DOHH2 (cell line): ENCODE results near the gene C16orf89.

Experiments used
- EZH2phosphoT487 ChIP-seq: fragments of 200-600 bp; sonication (generic); IDR thresholded peaks from 2 replicates; pipeline ENCODE4 v1.6.1; 2017; ENCODE audit warnings: borderline replicate concordance, mild to moderate bottlenecking, antibody characterized with exemption, low read length, moderate library complexity, mixed read lengths
- TF ChIP-seq, protein P1 (sequence below): fragments of 200-600 bp; sonication (generic); IDR thresholded peaks from one replicate; pipeline ENCODE4 v1.5.1; 2014; ENCODE audit warnings: antibody characterized with exemption, mild to moderate bottlenecking, low read depth, low read length; ENCODE audit not compliant: poor library complexity, severe bottlenecking

DNA sequence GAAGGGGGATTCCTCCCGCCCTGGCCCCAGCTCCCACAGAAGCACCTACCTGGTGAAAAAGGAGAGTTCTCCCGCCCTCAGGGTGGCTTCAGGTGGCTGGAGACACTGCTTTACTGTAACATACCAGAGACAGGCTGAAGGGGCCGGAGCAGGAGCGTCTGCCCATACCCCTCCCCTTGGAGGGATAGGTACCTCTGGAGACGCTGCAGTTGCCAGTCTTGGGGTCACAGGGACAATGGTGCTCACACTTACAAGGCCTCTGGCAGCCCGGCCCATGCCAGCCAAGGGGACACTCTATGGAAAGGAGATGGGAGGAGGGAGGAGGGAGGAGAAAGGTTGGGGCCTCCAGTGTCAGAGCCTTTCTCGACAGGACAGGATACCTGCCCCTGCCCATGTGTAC is 38.7 kb downstream of the C16orf89 start:
- TF ChIP-seq, protein P1, sequence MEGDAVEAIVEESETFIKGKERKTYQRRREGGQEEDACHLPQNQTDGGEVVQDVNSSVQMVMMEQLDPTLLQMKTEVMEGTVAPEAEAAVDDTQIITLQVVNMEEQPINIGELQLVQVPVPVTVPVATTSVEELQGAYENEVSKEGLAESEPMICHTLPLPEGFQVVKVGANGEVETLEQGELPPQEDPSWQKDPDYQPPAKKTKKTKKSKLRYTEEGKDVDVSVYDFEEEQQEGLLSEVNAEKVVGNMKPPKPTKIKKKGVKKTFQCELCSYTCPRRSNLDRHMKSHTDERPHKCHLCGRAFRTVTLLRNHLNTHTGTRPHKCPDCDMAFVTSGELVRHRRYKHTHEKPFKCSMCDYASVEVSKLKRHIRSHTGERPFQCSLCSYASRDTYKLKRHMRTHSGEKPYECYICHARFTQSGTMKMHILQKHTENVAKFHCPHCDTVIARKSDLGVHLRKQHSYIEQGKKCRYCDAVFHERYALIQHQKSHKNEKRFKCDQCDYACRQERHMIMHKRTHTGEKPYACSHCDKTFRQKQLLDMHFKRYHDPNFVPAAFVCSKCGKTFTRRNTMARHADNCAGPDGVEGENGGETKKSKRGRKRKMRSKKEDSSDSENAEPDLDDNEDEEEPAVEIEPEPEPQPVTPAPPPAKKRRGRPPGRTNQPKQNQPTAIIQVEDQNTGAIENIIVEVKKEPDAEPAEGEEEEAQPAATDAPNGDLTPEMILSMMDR: no peak
- TF ChIP-seq EZH2phosphoT487: no peak
